H1 (cell line): ENCODE measurements around the gene HTRA1.

Experiments used
- CBX8 ChIP-seq: fragments of 300-800, 300-1000 bp; sonication (generic); IDR thresholded peaks from 2 replicates; pipeline ENCODE4 v1.7.1; 2016; ENCODE audit warnings: low read depth, low read length, borderline replicate concordance
- CEBPB ChIP-seq: IDR thresholded peaks from 2 replicates; pipeline ENCODE4 v1.6.1; 2012; ENCODE audit warnings: low read depth, low read length
- EP300 ChIP-seq, 2 experiments: IDR thresholded peaks; 1 replicate in 1 of 2; 2 replicates in 1 of 2; pipeline ENCODE4 v1.6.1; 2011 to 2012; ENCODE audit warnings: low read depth in 2 of 2, low read length in 2 of 2, mild to moderate bottlenecking in 2 of 2, borderline replicate concordance in 1 of 2, inconsistent platforms in 1 of 2, moderate library complexity in 1 of 2
- GABPA ChIP-seq: IDR thresholded peaks from 2 replicates; pipeline ENCODE4 v1.6.1; 2011; ENCODE audit warnings: mild to moderate bottlenecking, low read length, moderate library complexity, borderline replicate concordance; ENCODE audit not compliant: insufficient read depth
- GTF2F1 ChIP-seq: IDR thresholded peaks from 2 replicates; pipeline ENCODE4 v1.6.1; 2012; ENCODE audit warnings: low read depth, low read length, improper control_type of control experiment, borderline replicate concordance
- NRF1 ChIP-seq: IDR thresholded peaks from 2 replicates; pipeline ENCODE4 v1.6.1; 2011; ENCODE audit warnings: mild to moderate bottlenecking, low read depth, low read length, improper control_type of control experiment
- POLR2AphosphoS5 ChIP-seq: IDR thresholded peaks from 2 replicates; pipeline ENCODE4 v1.6.1; 2011; ENCODE audit warnings: low read depth, low read length
- RAD21 ChIP-seq, 2 experiments: IDR thresholded peaks in 1 of 2; conservative IDR thresholded peaks in 1 of 2; 2 replicates each; pipeline ENCODE4 v1.6.1; 2011; ENCODE audit warnings: low read depth in 2 of 2, low read length in 2 of 2, improper control_type of control experiment in 1 of 2, inconsistent platforms in 1 of 2, mild to moderate bottlenecking in 1 of 2, moderate library complexity in 1 of 2
- SP1 ChIP-seq: IDR thresholded peaks from 2 replicates; pipeline ENCODE4 v1.6.1; 2011; ENCODE audit warnings: low read depth, low read length
- TF ChIP-seq, protein P1 (sequence below): IDR thresholded peaks from 2 replicates; pipeline ENCODE4 v1.6.1; 2012; ENCODE audit warnings: low read length, inconsistent platforms
- TF ChIP-seq, protein P2 (sequence below), 3 experiments: IDR thresholded peaks; 1 replicate in 2 of 3; 2 replicates in 1 of 3; pipeline versions ENCODE4 v1.5.1 to v1.6.1; 2011; ENCODE audit warnings: low read length in 3 of 3, mild to moderate bottlenecking in 3 of 3, inconsistent platforms in 2 of 3, low read depth in 1 of 3, moderate library complexity in 1 of 3; ENCODE audit not compliant: insufficient read depth in 1 of 3; ENCODE audit errors: control extremely low read depth in 1 of 3
- TF ChIP-seq, protein P3 (sequence below): IDR thresholded peaks from 2 replicates; pipeline ENCODE4 v1.6.1; 2011; ENCODE audit warnings: low read length, improper control_type of control experiment

DNA sequence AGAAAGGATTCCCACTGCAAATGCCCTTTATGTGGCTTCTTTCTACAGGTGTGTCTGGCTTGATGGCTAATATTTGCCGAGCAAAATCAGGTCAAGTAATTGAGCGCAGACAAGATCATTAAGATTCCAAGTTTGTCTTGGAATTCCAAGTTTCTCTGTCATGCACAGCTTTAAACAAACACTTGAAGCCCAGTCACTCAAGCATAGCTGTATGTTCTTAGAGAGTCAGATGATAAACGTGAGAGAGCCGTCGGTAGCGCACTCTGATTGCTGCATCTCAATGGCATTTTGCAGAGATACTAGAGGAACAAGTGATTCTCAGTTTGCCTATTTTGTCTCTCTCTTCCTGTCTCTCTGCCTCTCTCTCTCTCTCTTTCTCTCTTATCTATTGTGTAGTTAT lies 99.9 kb downstream of the HTRA1 start:
- TF ChIP-seq, protein P1, sequence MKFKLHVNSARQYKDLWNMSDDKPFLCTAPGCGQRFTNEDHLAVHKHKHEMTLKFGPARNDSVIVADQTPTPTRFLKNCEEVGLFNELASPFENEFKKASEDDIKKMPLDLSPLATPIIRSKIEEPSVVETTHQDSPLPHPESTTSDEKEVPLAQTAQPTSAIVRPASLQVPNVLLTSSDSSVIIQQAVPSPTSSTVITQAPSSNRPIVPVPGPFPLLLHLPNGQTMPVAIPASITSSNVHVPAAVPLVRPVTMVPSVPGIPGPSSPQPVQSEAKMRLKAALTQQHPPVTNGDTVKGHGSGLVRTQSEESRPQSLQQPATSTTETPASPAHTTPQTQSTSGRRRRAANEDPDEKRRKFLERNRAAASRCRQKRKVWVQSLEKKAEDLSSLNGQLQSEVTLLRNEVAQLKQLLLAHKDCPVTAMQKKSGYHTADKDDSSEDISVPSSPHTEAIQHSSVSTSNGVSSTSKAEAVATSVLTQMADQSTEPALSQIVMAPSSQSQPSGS = no peak
- TF ChIP-seq RAD21 (IDR thresholded peaks at IDR 0.05 in 1 of 2, conservative IDR thresholded peaks at IDR 0.05 in 1 of 2; ENCODE audit: low read depth in 2 of 2, low read length in 2 of 2) = no peak
- TF ChIP-seq NRF1 = no peak
- TF ChIP-seq, protein P2, sequence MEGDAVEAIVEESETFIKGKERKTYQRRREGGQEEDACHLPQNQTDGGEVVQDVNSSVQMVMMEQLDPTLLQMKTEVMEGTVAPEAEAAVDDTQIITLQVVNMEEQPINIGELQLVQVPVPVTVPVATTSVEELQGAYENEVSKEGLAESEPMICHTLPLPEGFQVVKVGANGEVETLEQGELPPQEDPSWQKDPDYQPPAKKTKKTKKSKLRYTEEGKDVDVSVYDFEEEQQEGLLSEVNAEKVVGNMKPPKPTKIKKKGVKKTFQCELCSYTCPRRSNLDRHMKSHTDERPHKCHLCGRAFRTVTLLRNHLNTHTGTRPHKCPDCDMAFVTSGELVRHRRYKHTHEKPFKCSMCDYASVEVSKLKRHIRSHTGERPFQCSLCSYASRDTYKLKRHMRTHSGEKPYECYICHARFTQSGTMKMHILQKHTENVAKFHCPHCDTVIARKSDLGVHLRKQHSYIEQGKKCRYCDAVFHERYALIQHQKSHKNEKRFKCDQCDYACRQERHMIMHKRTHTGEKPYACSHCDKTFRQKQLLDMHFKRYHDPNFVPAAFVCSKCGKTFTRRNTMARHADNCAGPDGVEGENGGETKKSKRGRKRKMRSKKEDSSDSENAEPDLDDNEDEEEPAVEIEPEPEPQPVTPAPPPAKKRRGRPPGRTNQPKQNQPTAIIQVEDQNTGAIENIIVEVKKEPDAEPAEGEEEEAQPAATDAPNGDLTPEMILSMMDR (IDR thresholded peaks at IDR 0.05; ENCODE audit: control extremely low read depth in 1 of 3, insufficient read depth in 1 of 3, low read depth in 1 of 3, low read length in 3 of 3) = no peak
- TF ChIP-seq POLR2AphosphoS5 = no peak
- TF ChIP-seq GTF2F1 = no peak
- TF ChIP-seq EP300 (IDR thresholded peaks at IDR 0.05; ENCODE audit: borderline replicate concordance in 1 of 2, low read depth in 2 of 2, low read length in 2 of 2) = no peak
- TF ChIP-seq, protein P3, sequence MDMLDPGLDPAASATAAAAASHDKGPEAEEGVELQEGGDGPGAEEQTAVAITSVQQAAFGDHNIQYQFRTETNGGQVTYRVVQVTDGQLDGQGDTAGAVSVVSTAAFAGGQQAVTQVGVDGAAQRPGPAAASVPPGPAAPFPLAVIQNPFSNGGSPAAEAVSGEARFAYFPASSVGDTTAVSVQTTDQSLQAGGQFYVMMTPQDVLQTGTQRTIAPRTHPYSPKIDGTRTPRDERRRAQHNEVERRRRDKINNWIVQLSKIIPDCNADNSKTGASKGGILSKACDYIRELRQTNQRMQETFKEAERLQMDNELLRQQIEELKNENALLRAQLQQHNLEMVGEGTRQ = no peak
- TF ChIP-seq CEBPB = no peak
- no peak for TF ChIP-seq SP1
- TF ChIP-seq GABPA = no peak
- TF ChIP-seq CBX8 = no peak
